Measurements from ENCODE around the gene OST4. TPM values are rescaled to one million over a fixed set of nuclear protein-coding genes. Genes with fewer than 3 reads are reported as not detected.

Gene OST4
- polyA plus RNA-seq, 1 donor (not counting 4 experiments of a cell fraction or from before 2014, with no cell fraction given), result 393 TPM

DNA sequence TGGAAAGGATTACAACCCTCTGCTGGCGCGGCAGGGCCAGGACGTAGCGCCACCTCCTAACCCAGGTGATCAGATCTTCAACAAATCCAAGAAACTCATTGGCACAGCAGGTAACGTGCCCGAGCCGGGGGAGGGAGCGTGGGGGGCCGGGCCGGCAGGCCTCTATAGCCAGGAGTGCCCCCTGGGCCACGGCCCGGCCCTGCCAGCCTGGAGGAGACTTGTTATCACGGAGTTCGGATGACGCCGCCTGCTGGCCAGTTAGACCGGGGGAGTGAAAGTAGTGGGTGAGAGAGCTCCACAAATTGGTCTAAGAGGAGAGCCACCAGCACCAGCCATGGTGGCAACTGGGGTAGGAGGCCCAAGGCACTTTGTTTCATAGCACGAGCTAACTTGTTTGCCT lies 47.3 kb downstream of the OST4 start:
- no peak for DNase-seq (ENCODE audit: low read depth, low spot score)
- H3K79me2 ChIP-seq (ENCODE audit: control insufficient read depth, insufficient read depth, low read length), result peaks cover under 1% of the 10 kb centered on the region
- no peaks in the 10 kb centered on the region for H3K27me3 ChIP-seq (ENCODE audit: control insufficient read depth, extremely low read depth, insufficient read depth, low read length)
- H3K9me3 ChIP-seq (ENCODE audit: control insufficient read depth, low read depth, low read length), result no peaks in the 10 kb centered on the region
- H3K4me3 ChIP-seq (ENCODE audit: control insufficient read depth in 2 of 3, extremely low read depth in 1 of 3, insufficient read depth in 2 of 3, low read depth in 1 of 3, low read length in 3 of 3), result no peak overlapping the region
- no peak overlapping the region for H3K4me2 ChIP-seq (ENCODE audit: control insufficient read depth, extremely low read depth, insufficient read depth, low read depth, low read length)
- dilution Hi-C loops (cut with MboI; ENCODE audit: extremely low pct_ligation_motif_present, low sequenced_read_pairs), result no loop called here
- no peak for FAIRE-seq
- H3K4me1 ChIP-seq (ENCODE audit: control insufficient read depth, extremely low read depth, insufficient read depth, low read length), result peaks cover 6% of the 10 kb centered on the region
- H4K20me1 ChIP-seq (ENCODE audit: control insufficient read depth, extremely low read depth, insufficient read depth, low read length), result peaks cover under 1% of the 10 kb centered on the region
- H3K36me3 ChIP-seq (ENCODE audit: control insufficient read depth in 2 of 2, extremely low read depth in 1 of 2, insufficient read depth in 2 of 2, low read length in 2 of 2), result peaks cover 3 to 18% of the 10 kb centered on the region in 2 experiments
- H3K9me1 ChIP-seq (ENCODE audit: control insufficient read depth, extremely low read depth, insufficient read depth, low read length), result no peaks in the 10 kb centered on the region
- H2AFZ ChIP-seq (ENCODE audit: control insufficient read depth, low read length), result no peak overlapping the region
- TF ChIP-seq, protein P1, sequence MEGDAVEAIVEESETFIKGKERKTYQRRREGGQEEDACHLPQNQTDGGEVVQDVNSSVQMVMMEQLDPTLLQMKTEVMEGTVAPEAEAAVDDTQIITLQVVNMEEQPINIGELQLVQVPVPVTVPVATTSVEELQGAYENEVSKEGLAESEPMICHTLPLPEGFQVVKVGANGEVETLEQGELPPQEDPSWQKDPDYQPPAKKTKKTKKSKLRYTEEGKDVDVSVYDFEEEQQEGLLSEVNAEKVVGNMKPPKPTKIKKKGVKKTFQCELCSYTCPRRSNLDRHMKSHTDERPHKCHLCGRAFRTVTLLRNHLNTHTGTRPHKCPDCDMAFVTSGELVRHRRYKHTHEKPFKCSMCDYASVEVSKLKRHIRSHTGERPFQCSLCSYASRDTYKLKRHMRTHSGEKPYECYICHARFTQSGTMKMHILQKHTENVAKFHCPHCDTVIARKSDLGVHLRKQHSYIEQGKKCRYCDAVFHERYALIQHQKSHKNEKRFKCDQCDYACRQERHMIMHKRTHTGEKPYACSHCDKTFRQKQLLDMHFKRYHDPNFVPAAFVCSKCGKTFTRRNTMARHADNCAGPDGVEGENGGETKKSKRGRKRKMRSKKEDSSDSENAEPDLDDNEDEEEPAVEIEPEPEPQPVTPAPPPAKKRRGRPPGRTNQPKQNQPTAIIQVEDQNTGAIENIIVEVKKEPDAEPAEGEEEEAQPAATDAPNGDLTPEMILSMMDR (optimal IDR thresholded peaks at IDR 0.05 in 1 of 3, IDR thresholded peaks at IDR 0.05 in 1 of 3, conservative IDR thresholded peaks at IDR 0.05 in 1 of 3; ENCODE audit: extremely low read depth in 1 of 3, insufficient read depth in 2 of 3, low read length in 3 of 3), result no peak
- no peak overlapping the region for H3K9ac ChIP-seq (ENCODE audit: control insufficient read depth, extremely low read depth, insufficient read depth, low read length)
- H3K27ac ChIP-seq (ENCODE audit: control insufficient read depth, insufficient read depth, low read length), result no peak overlapping the region

DNA sequence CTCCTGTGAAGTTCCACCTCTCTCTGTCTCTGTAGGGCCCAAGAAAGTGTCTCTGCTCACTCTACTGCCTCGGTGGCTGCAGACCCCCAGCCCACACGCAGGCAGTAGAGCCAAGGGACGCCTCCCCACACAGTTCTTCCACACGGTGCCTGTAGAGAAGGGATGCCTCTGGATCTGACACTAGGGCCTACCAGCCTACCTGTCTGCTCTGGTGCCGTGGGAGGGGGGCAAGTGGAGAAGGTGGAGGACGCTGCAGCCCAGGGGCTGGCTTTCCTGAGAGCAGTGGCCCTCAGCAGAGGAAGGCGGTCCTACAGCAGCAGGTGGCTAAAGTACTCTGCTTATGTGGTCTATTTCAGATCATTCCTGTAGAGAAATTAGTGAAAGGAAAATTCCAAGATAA lies 47.7 kb downstream of the OST4 start:
- peaks cover 6% of the 10 kb centered on the region for H3K4me1 ChIP-seq (ENCODE audit: control insufficient read depth, extremely low read depth, insufficient read depth, low read length)
- TF ChIP-seq, protein P1 (optimal IDR thresholded peaks at IDR 0.05 in 1 of 3, IDR thresholded peaks at IDR 0.05 in 1 of 3, conservative IDR thresholded peaks at IDR 0.05 in 1 of 3; ENCODE audit: extremely low read depth in 1 of 3, insufficient read depth in 2 of 3, low read length in 3 of 3), result no peak
- TF ChIP-seq EZH2 (IDR thresholded peaks at IDR 0.05; ENCODE audit: low read length), result no peak
- no peak for FAIRE-seq
- dilution Hi-C loops (cut with MboI; ENCODE audit: extremely low pct_ligation_motif_present, low sequenced_read_pairs), result no loop called here
- no peak overlapping the region for H2AFZ ChIP-seq (ENCODE audit: control insufficient read depth, low read length)
- H3K79me2 ChIP-seq (ENCODE audit: control insufficient read depth, insufficient read depth, low read length), result no peaks in the 10 kb centered on the region
- no peak for DNase-seq (ENCODE audit: low read depth, low spot score)
- no peaks in the 10 kb centered on the region for H3K9me1 ChIP-seq (ENCODE audit: control insufficient read depth, extremely low read depth, insufficient read depth, low read length)
- H3K27me3 ChIP-seq (ENCODE audit: control insufficient read depth, extremely low read depth, insufficient read depth, low read length), result no peaks in the 10 kb centered on the region
- no peak overlapping the region for H3K4me3 ChIP-seq (ENCODE audit: control insufficient read depth in 2 of 3, extremely low read depth in 1 of 3, insufficient read depth in 2 of 3, low read depth in 1 of 3, low read length in 3 of 3)
- H3K9ac ChIP-seq (ENCODE audit: control insufficient read depth, extremely low read depth, insufficient read depth, low read length), result no peak overlapping the region
- no peak overlapping the region for H3K27ac ChIP-seq (ENCODE audit: control insufficient read depth, insufficient read depth, low read length)
- no peak overlapping the region for H3K4me2 ChIP-seq (ENCODE audit: control insufficient read depth, extremely low read depth, insufficient read depth, low read depth, low read length)
- no peaks in the 10 kb centered on the region for H4K20me1 ChIP-seq (ENCODE audit: control insufficient read depth, extremely low read depth, insufficient read depth, low read length)
- peaks cover 3 to 17% of the 10 kb centered on the region in 2 experiments for H3K36me3 ChIP-seq (ENCODE audit: control insufficient read depth in 2 of 2, extremely low read depth in 1 of 2, insufficient read depth in 2 of 2, low read length in 2 of 2)
- H3K9me3 ChIP-seq (ENCODE audit: control insufficient read depth, low read depth, low read length), result no peaks in the 10 kb centered on the region
